ENCODE data around the gene C15orf62.

C15orf62 gene

GRCh38 chr15:40815042-40815698 lies 45.4 kb downstream of the C15orf62 start:
- no peak for DNase-seq (ENCODE audit: low spot score)

DNA sequence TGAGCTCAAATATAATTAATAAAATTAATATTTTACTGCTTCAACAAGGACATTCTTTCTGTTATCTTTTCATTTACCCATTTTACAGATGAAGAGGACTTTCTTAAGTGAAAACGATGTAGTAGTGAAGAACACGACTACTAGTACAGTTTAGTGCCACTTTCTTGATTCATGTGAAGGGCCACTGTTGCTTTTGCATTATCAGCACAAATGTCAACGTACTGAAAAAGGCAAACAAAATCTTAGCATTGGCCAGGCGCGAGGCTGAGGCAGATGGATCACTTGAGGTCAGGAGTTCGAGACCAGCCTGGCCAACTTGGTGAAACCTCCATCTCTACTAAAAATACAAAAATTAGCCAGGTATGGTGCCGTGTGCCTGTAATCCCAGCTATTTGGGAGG lies 49.3 kb downstream of the C15orf62 start:
- no peak for DNase-seq (ENCODE audit: low spot score)

DNA sequence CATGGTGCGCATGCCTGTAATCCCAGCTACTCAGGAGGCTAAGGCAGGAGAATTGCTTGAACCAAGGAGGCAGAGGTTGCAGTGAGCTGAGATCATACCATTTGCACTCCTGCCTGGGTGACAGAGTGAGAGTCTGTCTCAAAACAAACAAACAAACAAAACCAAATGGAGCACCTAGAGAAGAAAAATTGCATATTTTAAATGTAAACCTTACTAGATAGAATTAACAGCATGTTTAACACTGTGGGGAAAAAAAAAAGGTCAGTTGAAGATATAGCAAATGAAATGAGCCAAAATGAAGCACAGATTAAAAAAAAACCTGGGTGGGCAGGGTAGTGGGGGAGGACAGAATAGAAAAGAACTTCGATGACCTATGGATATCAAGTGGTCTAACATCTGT lies 51.4 kb downstream of the C15orf62 start:
- DNase-seq (ENCODE audit: low spot score) = no peak
